T-cell (primary cell): ENCODE results near the gene NCAPH2. TPM values are rescaled to one million over a fixed set of nuclear protein-coding genes. Genes with fewer than 3 reads are reported as not detected.

ENCODE experiments used
- ATAC-seq, 4 experiments: fragments of 200-7000 bp in 3 of 4; fragments of 150-1000 bp in 1 of 4; cut with Tn5 transposase; replicated peaks in 1 of 4; 1 replicate in 3 of 4; 2 replicates in 1 of 4; pipeline ENCODE4 v1.10.0; 2021; ENCODE audit warnings: moderate library complexity in 3 of 4, mild to moderate bottlenecking in 2 of 4, moderate number of reproducible peaks in 1 of 4
- CTCF ChIA-PET, 2 donors: fragments of 300-600 bp; sonication (Branson Sonifier 250); formaldehyde crosslinking; loops; one replicate each; lab custom pipeline; 2022; ENCODE audit warnings: antibody characterized with exemption in 2 of 2; lab: Charles Lee
- POLR2A ChIA-PET, 2 donors: fragments of 300-600 bp; sonication (Branson Sonifier 250); formaldehyde crosslinking; loops; one replicate each; lab custom pipeline; 2022; ENCODE audit warnings: antibody characterized with exemption in 2 of 2; lab: Charles Lee
- DNase-seq, 35 experiments: peaks; one replicate each; pipeline versions ENCODE4 v3.0.0 to v3.0.0-alpha.2; 2013 to 2023
- H3K27ac ChIP-seq: one replicate; pipeline ENCODE4 v1.5.1; 2013; ENCODE audit warnings: low read length
- H3K27me3 ChIP-seq, 2 experiments: replicated peaks in 1 of 2; 1 replicate in 1 of 2; 2 replicates in 1 of 2; pipeline versions ENCODE4 v1.6.1 to v1.7.0; 2013; ENCODE audit warnings: low read length in 1 of 2, mixed read lengths in 1 of 2; ENCODE audit not compliant: control insufficient read depth in 2 of 2, insufficient read depth in 2 of 2; ENCODE audit errors: extremely low read depth in 1 of 2
- H3K36me3 ChIP-seq, 2 donors: 1 replicate in 1 of 2; 2 replicates in 1 of 2; pipeline versions ENCODE4 v1.6.1 to v1.7.0; 2013; ENCODE audit warnings: low read length in 1 of 2; ENCODE audit not compliant: control insufficient read depth in 2 of 2, insufficient read depth in 1 of 2; ENCODE audit errors: extremely low read depth in 1 of 2
- H3K4me1 ChIP-seq, 2 experiments: 1 replicate in 1 of 2; 2 replicates in 1 of 2; pipeline versions ENCODE4 v1.6.1 to v1.7.0; 2013; ENCODE audit warnings: low read length in 2 of 2, mixed read lengths in 1 of 2; ENCODE audit not compliant: insufficient read depth in 2 of 2, control insufficient read depth in 1 of 2; ENCODE audit errors: extremely low read depth in 1 of 2
- H3K4me3 ChIP-seq, 2 donors: 1 replicate in 1 of 2; 2 replicates in 1 of 2; pipeline versions ENCODE4 v1.5.1 to v1.7.0; 2013; ENCODE audit warnings: mild to moderate bottlenecking in 2 of 2, low read length in 1 of 2, moderate library complexity in 1 of 2; ENCODE audit not compliant: control insufficient read depth in 1 of 2; ENCODE audit errors: extremely low read depth in 1 of 2
- H3K9me3 ChIP-seq: 2 replicates; pipeline ENCODE4 v1.7.0; 2013
- H3K27ac Mint-ChIP-seq, 2 donors: one replicate each; pipeline ENCODE4 v1.8.0; 2020 to 2021; ENCODE audit warnings: mild to moderate bottlenecking in 2 of 2, mixed read lengths in 2 of 2
- H3K27me3 Mint-ChIP-seq, 2 donors: one replicate each; pipeline ENCODE4 v1.8.0; 2021 to 2022; ENCODE audit warnings: mixed read lengths in 2 of 2
- H3K36me3 Mint-ChIP-seq: one replicate; pipeline ENCODE4 v1.8.0; 2021; ENCODE audit warnings: mixed read lengths
- H3K4me1 Mint-ChIP-seq, 3 donors: one replicate each; pipeline ENCODE4 v1.8.0; 2020 to 2022; ENCODE audit warnings: mixed read lengths in 3 of 3, mild to moderate bottlenecking in 1 of 3
- H3K4me3 Mint-ChIP-seq, 3 donors: one replicate each; pipeline ENCODE4 v1.8.0; 2020 to 2022; ENCODE audit warnings: mild to moderate bottlenecking in 3 of 3, mixed read lengths in 3 of 3, moderate library complexity in 3 of 3
- H3K9me3 Mint-ChIP-seq, 3 donors: one replicate each; pipeline ENCODE4 v1.8.0; 2020 to 2022; ENCODE audit warnings: mixed read lengths in 3 of 3
- WGBS: methylation state at CpG from one replicate; pipeline ENCODE4 v1.1.5; 2013; ENCODE audit warnings: missing lambda C conversion rate; ENCODE audit not compliant: insufficient coverage; 5-methylcytosine and 5-hydroxymethylcytosine counted together
- total RNA-seq, 35 experiments: library from RNA in 6 of 35; stranded (reverse) in 6 of 35; fragments of 120-200 nt in 1 of 35; gene quantifications; one replicate each; pipeline versions ENCODE4 v1.2.1 to v1.2.4 and lab custom pipeline; 2013 to 2026

Gene NCAPH2
- total RNA-seq, 5 donors from 2014 or later (not counting 1 experiment from before 2014, with no cell fraction given) = 80.1 to 110 (median 94.6) TPM

DNA sequence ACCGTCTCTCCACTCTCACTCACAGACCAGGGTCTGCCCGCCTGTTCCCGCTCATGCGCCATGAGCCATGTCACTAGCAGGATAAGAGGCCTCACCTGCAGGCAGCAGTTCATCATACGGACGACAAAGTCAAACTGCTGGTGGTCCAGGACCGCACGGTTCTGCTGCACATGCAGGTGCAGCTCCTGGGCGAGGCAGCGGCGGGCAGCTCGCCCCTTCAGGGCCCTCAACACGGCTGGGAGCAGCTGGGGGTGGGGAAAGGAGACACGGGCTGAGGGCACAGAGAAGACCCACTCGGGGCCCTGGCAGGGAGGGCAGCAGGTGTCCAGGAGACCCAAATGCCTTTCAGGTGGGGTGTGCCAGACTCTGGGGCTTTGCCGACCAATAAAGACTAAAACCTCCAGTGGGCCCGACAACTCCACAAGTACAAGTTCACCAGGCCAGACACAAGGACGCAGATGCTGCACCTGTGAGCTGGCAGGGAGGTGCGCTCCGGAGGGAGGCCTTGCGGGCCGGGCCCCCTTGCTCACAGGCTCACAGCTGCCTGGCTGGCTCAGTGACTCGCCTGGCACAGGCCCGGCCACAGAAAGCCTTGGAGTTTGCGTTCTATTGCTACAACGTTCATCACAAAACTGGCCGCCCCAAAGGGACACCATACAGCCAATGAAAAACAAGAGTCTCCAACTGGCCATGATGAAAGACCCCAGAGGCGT, 44.7 kb upstream of the NCAPH2 start:
- Histone ChIP-seq H3K27me3 (no peaks in the 10 kb centered on the region), H3K36me3 (peaks cover 21 to 95% of the 10 kb centered on the region in 2 donors), H3K27ac (no peak overlapping the region), H3K9me3 (no peaks in the 10 kb centered on the region), H3K4me3 (no peak overlapping the region), H3K4me1 (peaks cover 4 to 26% of the 10 kb centered on the region in 2 experiments)
- Mint-ChIP-seq H3K36me3 (peaks cover 36% of the 10 kb centered on the region), H3K4me1 (peaks cover 10 to 13% (median 10%) of the 10 kb centered on the region in 3 donors), H3K4me3 (no peak overlapping the region), H3K9me3 (no peaks in the 10 kb centered on the region), H3K27me3 (no peaks in the 10 kb centered on the region), H3K27ac (peak overlapping the region in 1 of 2 donors; percentile 48)
- ATAC-seq = no peak
- no peak for DNase-seq
- WGBS = 97% methylated on average over 26 of the region's 28 CpGs
- ChIA-PET CTCF (no interaction called here), POLR2A (no interaction called here)

GRCh38 chr22:50464451-50464850, 43.6 kb upstream of the NCAPH2 start:
- Histone ChIP-seq H3K9me3 (no peaks in the 10 kb centered on the region), H3K27ac (no peak overlapping the region), H3K36me3 (peaks cover 17 to 85% of the 10 kb centered on the region in 2 donors), H3K4me1 (peaks cover 8 to 38% of the 10 kb centered on the region in 2 experiments), H3K27me3 (no peaks in the 10 kb centered on the region), H3K4me3 (no peak overlapping the region)
- H3K9me3 Mint-ChIP-seq = no peaks in the 10 kb centered on the region
- DNase-seq = no peak
- H3K4me3 Mint-ChIP-seq = no peak overlapping the region
- ChIA-PET CTCF (no interaction called here), POLR2A (no interaction called here)
- ATAC-seq = no peak
- H3K4me1 Mint-ChIP-seq = peaks cover 21 to 24% (median 21%) of the 10 kb centered on the region in 3 donors
- no peak overlapping the region for H3K27ac Mint-ChIP-seq
- 96% methylated on average over 15 of the region's 24 CpGs for WGBS
- H3K36me3 Mint-ChIP-seq = peaks cover 31% of the 10 kb centered on the region
- no peaks in the 10 kb centered on the region for H3K27me3 Mint-ChIP-seq

DNA sequence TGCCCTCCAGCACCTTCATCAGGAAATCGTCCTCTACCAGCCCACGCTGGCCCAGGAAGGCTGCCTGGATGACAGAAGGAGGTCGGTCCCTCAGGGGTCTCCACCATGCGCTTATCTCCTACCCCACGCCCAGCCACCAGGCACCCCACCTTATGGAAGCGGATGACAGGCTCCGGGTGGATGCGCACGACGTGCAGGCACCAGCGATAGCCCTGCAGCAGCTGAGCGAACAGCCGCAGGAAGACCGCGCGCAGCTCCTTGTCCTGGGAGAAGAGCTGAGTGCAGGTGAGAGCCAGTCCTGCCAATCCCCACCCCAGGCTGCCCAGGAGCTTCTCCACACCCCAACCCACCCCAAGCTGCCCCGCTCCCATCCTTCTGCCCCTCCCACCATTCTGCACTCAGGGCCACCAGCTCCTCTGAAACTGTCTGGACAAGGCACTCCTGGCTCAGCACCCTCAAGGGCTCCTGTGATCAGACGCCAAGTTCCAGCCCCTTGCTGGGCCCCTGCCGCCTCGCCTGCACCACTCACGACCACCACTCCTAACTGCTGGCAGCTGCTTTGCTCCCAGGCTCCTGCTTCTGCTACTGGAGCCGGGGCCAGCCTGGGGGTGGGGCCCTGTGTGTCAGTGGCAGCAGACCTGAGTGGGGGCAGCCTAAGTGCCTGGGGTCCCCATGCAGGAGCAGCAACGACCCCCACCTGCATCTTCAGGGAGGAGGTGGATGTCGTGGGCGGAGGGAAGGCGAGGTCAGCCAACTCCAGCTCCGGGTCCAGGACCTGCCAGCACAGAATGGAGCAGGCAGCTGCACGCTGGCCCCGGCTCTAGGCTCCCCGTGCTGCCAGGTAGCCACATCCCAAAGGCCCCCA, 42.7 kb upstream of the NCAPH2 start:
- no peak overlapping the region for H3K27ac Mint-ChIP-seq
- no peaks in the 10 kb centered on the region for H3K27me3 ChIP-seq
- 96% methylated on average over 25 of the region's 30 CpGs for WGBS
- CTCF ChIA-PET = no interaction called here
- peaks cover 28% of the 10 kb centered on the region for H3K36me3 Mint-ChIP-seq
- no peaks in the 10 kb centered on the region for H3K9me3 Mint-ChIP-seq
- DNase-seq (no peak), ATAC-seq (no peak)
- peaks cover 26 to 30% (median 28%) of the 10 kb centered on the region in 3 donors for H3K4me1 Mint-ChIP-seq
- no peaks in the 10 kb centered on the region for H3K9me3 ChIP-seq
- POLR2A ChIA-PET = no interaction called here
- H3K4me3 ChIP-seq = no peak overlapping the region
- H3K36me3 ChIP-seq = peaks cover 10 to 77% of the 10 kb centered on the region in 2 donors
- H3K27ac ChIP-seq = no peak overlapping the region
- H3K27me3 Mint-ChIP-seq = no peaks in the 10 kb centered on the region
- H3K4me1 ChIP-seq = peaks cover 10 to 46% of the 10 kb centered on the region in 2 experiments
- no peak overlapping the region for H3K4me3 Mint-ChIP-seq

GRCh38 chr22:50467341-50467740, 40.7 kb upstream of the NCAPH2 start:
- no peak for ATAC-seq
- 85% methylated on average over 9 of the region's 24 CpGs for WGBS
- H3K27me3 ChIP-seq = no peaks in the 10 kb centered on the region
- no peaks in the 10 kb centered on the region for H3K27me3 Mint-ChIP-seq
- no peaks in the 10 kb centered on the region for H3K9me3 ChIP-seq
- peak overlapping the region in 1 of 3 donors; percentile 39 for H3K4me3 Mint-ChIP-seq
- peaks cover 6 to 56% of the 10 kb centered on the region in 2 donors for H3K36me3 ChIP-seq
- no peaks in the 10 kb centered on the region for H3K9me3 Mint-ChIP-seq
- peaks cover 30 to 66% of the 10 kb centered on the region in 2 experiments for H3K4me1 ChIP-seq
- H3K27ac Mint-ChIP-seq = peak overlapping the region; percentile 41 to 97
- peaks cover 45 to 50% (median 49%) of the 10 kb centered on the region in 3 donors for H3K4me1 Mint-ChIP-seq
- no peak for DNase-seq
- CTCF ChIA-PET = no interaction called here
- POLR2A ChIA-PET = no interaction called here
- no peak overlapping the region for H3K27ac ChIP-seq
- peaks cover 20% of the 10 kb centered on the region for H3K36me3 Mint-ChIP-seq
- H3K4me3 ChIP-seq = no peak overlapping the region

GRCh38 chr22:50467773-50468440, 40.1 kb upstream of the NCAPH2 start:
- no peaks in the 10 kb centered on the region for H3K27me3 ChIP-seq
- H3K4me1 ChIP-seq = peaks cover 36 to 72% of the 10 kb centered on the region in 2 experiments
- Mint-ChIP-seq H3K9me3 (no peaks in the 10 kb centered on the region), H3K4me1 (peaks cover 51 to 56% (median 55%) of the 10 kb centered on the region in 3 donors), H3K27ac (peak overlapping the region; percentile 97 to 98), H3K4me3 (peak overlapping the region in 2 of 3 donors; percentile 21 to 91), H3K36me3 (peaks cover 19% of the 10 kb centered on the region), H3K27me3 (no peaks in the 10 kb centered on the region)
- 81% methylated on average over 19 of the region's 22 CpGs for WGBS
- ChIA-PET CTCF (interaction anchor here in 1 of 2 donors (1.0 kb wide), 1 partner anchor 30 kb away, joined by 3 read pairs; no protein-coding TSS in a partner anchor), POLR2A (interaction anchor here in 1 of 2 donors (0.7 kb wide), 1 partner anchor 22 kb away, joined by 3 read pairs; no protein-coding TSS in a partner anchor)
- DNase-seq (no peak), ATAC-seq (no peak)
- H3K36me3 ChIP-seq = peaks cover 3 to 51% of the 10 kb centered on the region in 2 donors
- no peaks in the 10 kb centered on the region for H3K9me3 ChIP-seq
- no peak overlapping the region for H3K4me3 ChIP-seq
- peak overlapping the region; percentile 82 for H3K27ac ChIP-seq

DNA sequence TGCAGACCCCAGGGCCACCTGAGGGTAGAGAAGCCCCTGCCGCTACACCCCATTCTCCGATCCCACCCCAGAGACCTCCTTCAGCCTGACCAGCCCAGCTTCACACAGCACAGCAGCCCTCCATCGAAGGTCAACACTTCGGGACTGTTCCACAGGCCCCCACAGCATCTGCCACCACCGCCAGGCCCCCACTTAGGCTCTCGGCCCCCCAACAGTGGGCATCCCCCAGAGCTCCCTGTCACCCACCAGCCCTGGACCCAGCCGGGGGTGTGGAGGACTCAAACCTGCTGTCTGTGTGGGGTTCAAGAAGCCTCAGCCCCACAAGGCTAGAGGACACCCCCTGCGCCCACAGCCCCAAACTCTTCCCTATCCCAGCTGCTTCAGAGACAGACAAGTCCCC, 39.4 kb upstream of the NCAPH2 start:
- 90% methylated on average over 4 of the region's 8 CpGs for WGBS
- Mint-ChIP-seq H3K4me3 (peak overlapping the region; percentile 72 to 91 (median 75)), H3K27me3 (no peaks in the 10 kb centered on the region), H3K4me1 (peaks cover 58 to 63% (median 62%) of the 10 kb centered on the region in 3 donors), H3K27ac (peak overlapping the region; percentile 97 to 98), H3K36me3 (peaks cover 20% of the 10 kb centered on the region), H3K9me3 (no peaks in the 10 kb centered on the region)
- H3K9me3 ChIP-seq = no peaks in the 10 kb centered on the region
- peak overlapping the region; percentile 44 to 69 for H3K4me3 ChIP-seq
- H3K36me3 ChIP-seq = peaks cover 3 to 43% of the 10 kb centered on the region in 2 donors
- CTCF ChIA-PET = interaction anchor here (0.8 to 1.0 kb wide), 2 partner anchors 29 to 39 kb away, joined by 3 read pairs; partner anchors contain the start of genes LMF2 (in 1 of the 2) and NCAPH2 (in 1 of the 2)
- POLR2A ChIA-PET = no interaction called here
- no peak for ATAC-seq
- peaks cover 42 to 79% of the 10 kb centered on the region in 2 experiments for H3K4me1 ChIP-seq
- H3K27me3 ChIP-seq = no peaks in the 10 kb centered on the region
- peak overlapping the region; percentile 82 for H3K27ac ChIP-seq
- no peak for DNase-seq
